Medulla oblongata (tissue), 1 donor: ENCODE data around the gene LSM2.
"Not testable (repeated sequence)": the region's sequence is repeated elsewhere in the genome, so short reads cannot be mapped to it uniquely, and the experiment has no call there.

Experiments used
- DNase-seq: peaks from one replicate; pipeline ENCODE4 v3.0.0-alpha.2; 2015; ENCODE audit errors: extremely low spot score

The LSM2 gene

DNA sequence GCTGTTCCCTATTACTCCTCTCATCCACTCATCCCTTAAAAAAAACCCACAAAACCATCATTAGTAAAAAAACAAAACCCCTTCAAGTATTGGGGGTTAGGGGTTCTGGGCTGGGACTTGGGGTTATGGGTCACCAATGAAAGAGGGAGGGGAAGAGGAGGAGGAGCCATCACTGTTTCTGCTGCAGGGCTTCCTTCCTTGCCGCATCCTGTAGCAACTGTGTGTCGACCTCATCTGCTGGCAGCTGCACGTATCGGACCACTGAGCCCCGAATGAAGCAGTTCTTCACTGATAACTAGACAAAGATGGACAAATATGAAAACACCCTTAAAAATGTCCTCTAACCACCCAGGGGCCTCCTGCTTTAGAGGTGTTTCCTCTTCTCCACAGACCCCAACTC lies 9.2 kb downstream of the LSM2 start:
- DNase-seq, result no peak

DNA sequence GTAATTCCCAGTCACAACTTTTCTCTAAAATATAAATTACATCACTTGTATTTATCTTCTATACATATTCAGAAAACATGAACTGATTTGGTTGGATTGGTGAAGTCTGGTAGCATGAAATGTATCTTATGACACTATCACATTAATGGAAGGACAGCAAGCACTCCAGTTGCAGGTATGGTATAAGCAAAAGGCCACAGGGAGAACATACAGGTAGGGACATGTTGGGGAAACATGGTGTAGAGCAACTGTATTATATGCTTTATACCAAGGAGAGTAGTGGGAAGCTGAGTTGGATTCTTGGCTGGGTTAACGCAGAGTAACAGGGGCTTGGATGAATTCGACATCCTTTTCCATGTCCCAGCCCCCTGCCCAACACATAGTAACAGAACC lies 9.8 kb downstream of the LSM2 start:
- DNase-seq, result no peak

DNA sequence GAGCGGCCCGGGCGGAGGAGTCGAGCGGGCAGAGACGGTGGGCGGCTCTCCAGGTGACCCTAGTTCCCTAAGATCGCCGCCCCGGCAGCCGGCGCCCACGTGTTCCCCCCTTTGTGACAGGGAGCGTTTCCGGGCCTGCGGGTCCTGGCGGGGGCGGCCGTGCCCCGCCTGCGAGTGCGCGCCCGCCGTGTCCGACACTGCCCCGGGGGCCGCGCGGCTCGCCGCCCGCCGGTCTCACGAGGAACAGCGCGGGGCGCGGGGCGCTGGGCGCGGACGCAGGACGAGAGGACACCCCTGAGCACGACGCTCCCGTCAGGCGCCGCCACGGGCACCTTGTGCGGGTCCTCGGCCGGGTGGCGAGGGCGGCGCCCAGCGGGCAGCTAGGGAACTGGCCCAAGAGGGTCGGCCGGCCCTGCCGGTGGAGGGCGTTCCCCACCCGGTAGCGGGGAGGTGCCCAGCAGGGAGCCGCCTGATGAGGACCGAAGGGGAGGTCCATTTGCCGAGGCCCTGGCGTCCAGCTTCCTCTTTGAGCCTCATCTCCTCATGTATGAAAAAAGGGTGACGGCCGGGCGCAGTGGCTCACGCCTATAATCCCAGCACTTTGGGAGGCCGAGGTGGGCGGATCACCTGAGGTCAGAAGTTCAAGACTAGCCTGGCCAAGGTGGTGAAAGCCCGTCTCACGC lies 11.0 kb downstream of the LSM2 start, which contains the start of gene VARS1:
VARS1 (minus strand) TSS at position 137 of the 683 bp plus-strand sequence. CDS start 535 bp downstream, outside the sequence.
- DNase-seq, result peak; percentile 92

DNA sequence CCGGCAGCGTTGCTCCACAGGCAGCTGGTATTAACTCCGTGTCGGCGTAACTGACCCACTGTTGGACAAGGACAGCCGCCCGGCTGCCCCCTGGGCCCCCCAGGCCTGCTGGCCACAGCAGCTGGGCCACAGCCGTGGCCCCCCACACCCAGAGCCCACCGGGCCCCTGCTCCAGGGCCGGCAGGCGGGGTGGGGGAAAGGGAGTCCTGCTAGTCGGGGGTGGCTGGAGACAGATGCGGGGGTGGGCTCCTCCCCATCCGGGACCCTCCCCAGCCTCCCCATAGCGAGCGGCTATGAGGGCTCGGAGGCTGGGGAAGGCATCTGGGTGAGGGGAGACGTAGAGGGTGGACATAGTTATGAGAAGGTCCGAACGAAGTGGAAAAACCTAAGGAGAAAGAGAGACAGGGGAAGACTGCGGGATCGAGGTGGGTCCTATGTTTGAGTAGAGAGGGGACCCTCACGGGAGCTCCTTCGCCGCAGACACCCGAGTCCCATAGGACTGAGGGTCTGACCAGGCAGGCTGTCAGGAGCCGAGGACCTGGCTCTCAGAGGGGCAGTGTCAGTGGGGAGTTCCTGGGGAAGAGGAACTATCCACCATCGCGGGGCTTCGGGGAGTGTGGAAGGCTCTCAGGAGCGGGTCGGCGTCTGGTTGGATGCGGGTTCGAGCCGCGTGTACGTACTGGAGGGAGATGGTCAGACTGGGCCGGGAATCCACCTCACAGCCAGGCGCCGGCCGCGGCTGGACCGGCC lies 11.7 kb downstream of the LSM2 start:
- DNase-seq, result no peak

DNA sequence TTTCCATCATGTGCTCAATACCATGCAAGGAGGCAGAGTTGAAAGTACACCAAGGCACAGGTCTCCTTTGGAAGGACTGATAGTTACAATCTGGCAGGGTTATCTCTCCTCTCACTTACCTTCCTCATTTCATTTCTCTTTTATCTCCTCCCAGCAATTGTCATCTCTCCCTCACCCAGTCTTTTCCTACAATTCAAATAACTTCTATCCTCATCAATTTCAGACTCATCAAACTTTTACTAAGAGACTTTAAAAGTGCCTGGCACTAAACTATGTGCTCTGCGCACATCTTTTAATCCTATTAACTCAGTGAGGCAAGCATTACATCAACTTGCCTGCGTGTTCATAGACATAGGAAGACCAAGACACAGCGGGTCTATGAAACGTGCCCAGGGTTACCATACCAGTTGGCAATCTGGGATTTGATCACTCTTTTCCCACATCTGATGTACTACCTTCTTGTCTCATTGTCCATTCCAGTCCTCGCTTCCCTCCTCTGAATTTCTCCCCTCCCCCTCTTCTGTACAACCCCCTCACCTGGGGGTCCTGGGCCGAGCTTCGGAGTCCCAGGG lies 12.4 kb downstream of the LSM2 start:
- DNase-seq, result no peak

DNA sequence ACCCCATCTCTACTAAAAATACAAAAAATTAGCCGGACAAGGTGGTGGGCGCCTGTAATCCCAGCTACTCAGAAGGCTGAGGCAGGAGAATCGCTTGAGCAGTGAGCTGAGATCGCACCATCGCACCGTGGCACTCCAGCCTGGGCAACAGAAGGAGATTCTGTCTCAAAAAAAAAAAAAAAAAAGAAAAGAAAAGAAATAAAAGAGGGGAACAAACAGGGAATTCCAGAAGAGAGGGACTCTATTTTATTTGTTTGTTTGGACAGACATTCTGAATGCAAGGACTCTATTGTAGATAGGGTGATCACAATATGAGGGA lies 12.9 kb downstream of the LSM2 start:
- not testable (repeated sequence) for DNase-seq

DNA sequence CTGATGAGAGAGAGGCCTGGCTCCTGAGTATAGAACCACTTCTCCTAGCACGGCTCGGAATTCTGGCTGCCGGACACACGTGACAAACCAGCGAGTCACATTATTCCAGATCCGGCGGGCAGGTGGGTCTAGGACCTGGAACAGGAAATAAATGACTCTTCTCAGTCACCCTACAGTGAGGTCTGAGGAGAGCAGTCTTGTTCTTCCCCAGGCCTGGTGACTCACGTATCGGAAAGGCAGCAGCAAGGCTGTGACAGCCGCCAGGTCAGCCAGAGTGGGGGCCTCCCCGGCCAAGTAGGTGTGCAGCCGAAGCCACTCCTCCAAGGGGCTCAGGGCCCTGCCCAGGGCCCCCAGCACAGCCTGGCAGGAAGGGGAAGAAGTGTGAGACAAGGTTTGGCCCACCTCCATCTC lies 14.0 kb downstream of the LSM2 start:
- DNase-seq, result no peak

DNA sequence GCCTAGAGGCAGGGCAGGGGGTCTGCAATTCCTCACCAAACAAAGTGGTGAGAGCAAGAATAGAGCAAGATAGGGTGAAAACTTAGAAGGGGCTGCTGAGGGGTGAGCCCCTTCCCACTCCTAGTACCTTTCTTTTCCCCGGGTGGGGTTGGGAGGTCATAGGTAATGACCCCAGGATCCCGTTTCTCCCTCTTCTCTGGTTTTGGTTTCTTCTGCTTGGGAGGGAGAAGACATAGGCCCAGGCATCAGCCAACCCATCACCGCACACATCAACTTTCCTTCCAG lies 14.7 kb downstream of the LSM2 start:
- no peak for DNase-seq

DNA sequence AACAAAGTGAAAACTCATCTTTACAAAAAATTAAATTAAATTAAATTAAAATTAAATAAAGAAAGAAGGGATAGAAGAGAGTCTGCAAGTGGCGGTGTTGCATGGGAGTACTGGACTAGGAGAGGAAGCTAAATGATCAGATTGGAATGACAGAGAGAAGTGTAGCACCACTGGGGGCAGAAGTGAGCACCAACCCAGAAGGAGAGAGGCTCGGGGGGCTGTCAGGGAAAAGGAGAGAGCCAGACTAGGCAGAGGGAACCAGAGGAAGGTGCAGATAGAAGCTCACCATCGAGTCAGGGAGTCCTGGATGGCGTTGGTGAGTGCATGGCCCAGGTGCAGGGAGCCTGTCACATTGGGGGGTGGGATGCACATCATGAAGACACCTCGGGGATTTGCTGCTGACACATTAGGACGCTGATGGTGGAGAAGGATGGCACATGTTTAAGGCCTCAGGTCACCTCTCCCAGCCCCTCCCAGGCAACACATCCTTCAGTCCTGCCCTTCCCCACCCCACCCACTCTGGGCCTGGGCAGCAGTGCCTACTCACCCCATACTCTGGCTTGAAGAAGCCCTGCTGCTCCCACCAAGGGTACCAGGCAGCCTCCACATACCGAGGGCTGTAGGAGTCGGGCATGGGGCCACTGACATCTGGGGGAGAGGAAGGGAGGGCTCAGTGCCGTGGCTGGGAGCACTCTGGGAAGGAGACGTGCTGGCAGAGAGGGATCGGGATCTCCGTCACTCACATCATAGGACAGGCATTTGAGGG lies 15.3 kb downstream of the LSM2 start:
- peak; percentile 41 for DNase-seq

DNA sequence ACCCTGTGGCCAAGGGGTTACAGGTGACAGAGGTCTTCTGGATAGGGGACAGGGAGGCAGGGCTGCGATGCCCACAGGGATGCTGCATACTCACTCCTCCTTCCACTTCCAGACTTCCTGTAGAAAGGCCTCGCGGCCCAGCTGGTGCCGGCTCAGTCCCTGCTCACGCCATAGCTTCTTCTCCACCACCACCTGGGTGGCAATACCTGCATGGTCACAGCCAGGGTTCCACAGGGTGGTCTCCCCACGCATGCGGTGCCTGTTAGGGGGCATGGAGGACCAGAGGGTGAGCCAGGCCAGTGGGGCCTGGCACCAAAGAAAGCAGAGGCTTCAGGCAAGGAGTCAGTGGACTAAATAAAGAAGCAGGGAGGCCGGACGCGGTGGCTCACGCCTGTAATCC lies 21.3 kb downstream of the LSM2 start:
- no peak for DNase-seq

DNA sequence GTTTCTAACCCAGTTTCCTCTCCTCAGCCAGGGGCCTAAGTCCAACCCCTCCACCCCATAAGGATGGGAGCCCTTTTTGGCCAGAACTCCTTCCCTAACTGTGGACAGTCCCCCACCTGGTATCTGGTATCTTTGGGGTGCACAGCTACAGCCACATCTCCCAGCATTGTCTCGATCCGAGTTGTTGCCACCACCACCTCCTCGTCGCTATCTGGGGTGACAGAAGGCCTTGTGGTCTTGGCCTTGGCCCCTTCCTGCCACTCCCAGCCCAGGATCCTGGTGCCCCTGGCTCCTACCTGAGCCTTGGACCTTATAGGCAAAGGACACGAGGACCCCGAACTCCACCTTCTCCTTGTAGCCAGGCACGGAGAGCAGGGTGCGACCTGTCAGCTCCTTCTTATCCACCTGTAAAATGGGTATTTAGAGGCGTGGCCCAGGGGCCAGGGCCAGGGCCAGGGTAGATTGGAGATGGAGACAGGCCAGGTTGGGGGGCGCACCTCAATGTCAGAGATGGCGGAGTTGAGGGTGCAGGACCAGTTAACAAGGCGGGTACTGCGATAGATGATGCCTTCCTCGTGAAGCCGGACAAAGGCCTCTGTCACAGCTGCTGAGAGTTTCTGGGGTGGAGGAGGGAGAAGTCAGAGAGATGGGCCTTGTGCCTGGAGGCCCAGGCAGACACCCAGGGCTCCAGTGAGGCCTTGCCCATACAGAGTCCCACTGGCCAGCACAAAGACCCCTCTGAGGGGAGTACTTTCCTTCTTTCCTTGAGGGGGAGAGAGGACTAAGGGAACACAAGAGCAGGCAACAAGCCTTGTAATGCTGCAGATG lies 22.5 kb downstream of the LSM2 start:
- DNase-seq, result peak; percentile 64

DNA sequence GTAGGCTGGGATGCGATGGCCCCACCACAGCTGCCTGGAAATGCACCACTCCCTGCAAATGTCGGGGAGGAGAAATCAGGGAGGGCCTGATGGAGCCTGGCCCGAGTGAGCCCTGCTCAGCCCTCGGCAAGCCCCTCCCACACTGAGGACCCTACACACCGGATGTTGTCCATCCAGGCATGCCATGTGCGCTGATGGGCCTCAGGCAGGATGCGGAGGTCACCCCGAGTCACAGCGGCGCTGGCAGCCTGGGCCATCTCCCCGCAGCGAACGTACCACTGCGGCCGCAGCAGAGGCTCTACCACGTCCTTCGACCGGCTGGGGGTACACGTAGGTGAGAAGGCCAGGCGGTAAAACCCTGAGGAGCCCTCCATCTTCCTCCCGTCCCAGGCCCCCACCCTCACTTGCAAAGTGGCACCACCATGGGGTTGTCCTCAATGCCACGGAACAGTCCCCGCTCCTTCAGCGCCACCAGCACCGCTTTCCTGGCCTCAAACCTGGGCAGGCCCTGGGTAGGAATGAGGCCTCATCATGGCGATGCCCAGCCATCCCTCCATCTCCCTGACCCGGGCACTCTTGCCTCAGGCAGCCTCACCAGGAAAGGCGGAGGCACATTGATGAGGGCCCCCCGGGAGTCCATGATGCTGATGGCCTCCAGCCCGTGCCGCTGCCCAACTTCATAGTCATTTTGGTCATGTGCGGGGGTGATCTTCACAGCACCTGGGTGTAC lies 24.5 kb downstream of the LSM2 start:
- DNase-seq, result no peak

DNA sequence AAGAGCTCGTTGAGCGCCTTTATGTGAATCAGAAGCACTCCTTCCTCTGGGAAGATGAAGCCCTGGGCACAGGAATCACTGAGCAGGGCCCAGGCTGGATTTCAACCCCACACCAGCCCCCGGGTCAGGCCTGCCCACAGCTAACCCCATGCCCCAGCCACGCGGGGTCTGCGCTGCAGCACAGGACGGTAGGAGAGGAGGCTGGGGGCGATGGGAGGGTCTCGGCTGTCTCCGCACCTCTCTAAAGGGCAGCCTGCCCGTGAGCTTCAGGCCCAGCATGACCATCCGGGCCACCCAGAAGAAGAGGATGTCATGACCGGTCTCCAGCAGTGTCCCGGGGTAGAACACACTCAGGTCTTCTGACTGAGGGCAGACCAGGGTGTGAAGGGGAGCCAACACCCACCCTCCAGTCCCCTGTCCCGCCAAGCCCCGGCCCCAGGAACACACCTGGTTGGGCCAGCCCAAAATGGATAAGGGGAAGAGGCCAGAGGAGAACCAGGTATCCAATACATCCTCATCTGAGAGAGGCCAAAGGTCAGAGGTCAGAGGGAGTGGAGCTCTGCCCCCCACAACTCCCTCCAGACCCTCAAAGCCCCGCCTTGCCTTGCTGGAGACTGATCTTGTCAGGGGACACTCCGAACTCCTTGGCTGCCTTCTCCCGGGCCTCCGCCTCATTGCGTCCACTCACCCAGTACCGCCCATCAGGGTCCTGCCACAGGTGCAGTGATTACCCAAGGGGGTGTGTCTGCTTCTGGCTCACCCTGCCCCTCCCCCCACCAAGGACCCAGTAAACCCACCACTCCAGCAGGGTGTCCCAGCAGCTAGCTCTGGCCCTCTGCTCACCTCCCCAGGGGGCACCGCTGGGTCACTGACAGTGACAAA lies 25.3 kb downstream of the LSM2 start:
- no peak for DNase-seq

DNA sequence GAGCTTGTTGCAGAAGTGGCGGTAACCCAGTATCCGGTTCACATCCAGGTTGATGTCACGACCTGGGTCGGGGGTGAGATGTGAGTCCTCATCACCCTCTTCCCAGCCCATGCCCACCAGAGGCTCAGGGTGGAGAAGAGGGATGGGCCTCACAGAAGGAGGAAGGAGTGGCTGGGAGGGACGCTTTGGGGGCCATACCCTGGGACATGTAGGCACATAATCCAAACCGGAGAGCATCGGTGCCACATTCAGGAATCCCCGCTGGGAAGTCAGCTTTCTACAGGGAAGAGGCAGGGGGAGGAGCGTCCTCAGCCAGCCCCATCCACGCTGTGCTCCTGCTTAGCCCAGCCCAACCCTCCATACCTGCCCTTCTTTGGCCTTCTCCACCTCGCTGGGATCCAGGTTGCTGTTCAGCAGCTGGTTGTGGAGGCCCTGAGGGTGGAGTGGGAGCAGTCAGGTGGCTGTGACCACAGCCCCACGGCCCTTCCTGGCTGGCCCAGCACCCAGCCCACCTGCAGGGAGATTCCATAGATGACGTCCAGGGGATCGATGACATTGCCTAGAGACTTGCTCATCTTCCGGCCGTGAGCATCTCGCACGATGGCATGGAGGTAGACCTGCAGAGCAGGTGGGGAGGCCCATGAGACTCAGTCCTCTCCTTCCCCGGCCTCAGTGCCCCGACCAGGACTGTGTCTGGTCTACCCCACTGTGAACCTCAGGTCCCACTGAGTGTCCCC lies 26.1 kb downstream of the LSM2 start:
- DNase-seq, result no peak

DNA sequence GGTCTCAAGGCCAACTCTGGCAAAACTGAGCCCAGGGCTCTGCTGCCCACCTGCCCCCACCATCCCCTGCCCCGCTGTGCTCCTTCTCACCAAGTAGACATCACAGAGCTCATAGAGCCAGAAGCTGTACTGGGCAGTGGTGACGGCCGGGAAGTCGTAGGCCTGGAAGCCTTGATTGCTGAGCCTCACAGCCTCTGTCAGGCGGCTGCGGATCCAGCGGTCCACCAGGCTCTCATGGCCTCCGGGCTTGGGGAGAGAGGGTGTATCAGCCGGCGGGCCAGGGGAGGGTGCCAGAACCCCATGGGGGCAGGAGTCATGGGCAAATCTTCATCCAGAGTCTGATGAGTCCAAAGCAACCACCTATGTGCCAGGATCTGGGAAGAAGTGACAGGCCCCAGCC lies 26.9 kb downstream of the LSM2 start:
- DNase-seq, result no peak

DNA sequence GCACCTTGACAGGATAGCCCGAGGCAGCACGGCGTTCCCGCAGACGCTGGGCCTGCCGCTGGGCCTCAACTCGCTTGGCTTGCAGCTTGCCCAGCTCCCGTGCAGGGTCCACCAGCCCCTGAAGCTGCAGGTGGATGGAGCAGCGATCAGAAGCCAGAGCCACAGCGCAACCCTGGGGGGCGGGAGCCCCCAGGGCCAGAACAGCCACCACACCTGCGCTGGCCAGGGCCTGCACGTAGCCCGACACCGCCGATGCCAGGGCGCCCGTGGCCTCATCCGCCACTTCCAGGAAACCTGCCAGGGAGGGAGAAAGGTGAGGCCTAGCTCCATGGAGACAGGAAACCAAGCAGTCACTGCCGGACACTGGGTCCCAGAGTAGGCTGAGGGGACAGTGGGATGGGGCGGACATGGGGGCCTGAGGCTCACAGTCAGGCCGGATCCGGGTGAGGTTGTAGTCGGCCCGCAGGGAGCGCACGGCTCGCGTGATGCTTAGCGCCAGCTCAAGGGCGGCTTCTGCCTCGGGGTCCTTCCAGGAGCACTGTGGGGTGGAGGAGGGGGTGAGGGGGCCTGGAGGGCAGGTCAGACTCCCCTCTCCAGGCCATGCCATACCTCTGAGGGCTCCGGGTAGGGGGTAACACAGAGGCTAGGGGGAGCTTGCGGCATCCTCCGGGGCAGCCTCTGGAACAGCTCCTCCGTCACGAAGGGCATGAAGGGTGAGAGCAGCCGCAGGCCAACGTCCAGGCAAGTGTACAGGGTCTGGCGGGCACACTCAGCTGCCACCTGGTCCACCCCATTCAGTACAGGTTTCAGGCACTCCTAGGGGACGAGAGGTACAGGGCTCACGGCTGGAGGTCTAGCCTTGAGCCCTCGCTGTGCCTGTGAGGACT lies 27.5 kb downstream of the LSM2 start:
- DNase-seq, result no peak

DNA sequence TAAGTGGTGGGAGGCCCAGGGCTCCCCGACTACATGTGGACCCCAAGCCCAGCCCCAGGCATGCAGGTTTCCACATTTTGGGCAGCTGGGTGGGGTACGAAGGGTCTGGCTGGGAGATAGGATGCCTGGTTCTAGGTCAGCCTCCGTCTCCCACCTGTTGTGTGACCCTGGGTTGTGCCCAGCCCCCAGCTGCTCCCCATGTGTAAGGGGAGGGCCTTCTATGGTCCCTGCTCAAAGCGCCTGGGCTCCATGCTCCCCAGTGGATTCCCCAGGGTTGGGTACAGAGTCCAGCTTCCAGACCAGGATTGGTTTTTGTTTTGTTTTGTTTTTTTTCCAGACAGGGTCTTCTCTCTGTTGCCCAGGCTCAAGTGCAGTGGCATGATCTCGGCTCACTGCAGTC lies 28.6 kb downstream of the LSM2 start:
- no peak for DNase-seq

DNA sequence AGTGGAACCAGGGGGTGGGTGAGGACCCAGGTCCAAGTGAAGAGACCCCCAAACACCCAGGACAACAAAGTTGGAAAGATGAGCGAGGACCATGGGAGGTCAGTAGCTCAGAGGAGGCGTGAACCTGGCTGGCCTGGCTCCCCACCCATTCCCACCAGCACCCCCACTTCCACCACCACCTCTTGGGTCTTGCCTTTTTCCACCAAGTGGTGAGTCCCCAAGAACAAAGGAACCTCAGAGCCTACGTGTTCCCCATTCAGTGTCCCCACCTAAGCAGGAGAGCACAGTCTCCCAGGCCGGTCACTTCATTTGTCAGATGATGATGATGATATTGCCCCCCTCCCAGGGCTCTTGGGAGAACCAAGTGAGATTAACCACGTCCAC lies 29.1 kb downstream of the LSM2 start:
- DNase-seq, result no peak
